NCI-H510A (cell line): Measurements from ENCODE around the gene CYFIP1.
"Not testable (repeated sequence)": the region's sequence is repeated elsewhere in the genome, so short reads cannot be mapped to it uniquely, and the experiment has no call there.

Source experiments
- DNase-seq: peaks from one replicate; lab custom pipeline; 2025; lab: John Stamatoyannopoulos, UW

Gene CYFIP1

GRCh38 chr15:22980189-22981050 lies at the start of gene CYFIP1:
CYFIP1 (minus strand) TSS chr15:22980368; CDS start chr15:22947285, 33,083 bp downstream.
- peak; percentile 52 for DNase-seq

DNA sequence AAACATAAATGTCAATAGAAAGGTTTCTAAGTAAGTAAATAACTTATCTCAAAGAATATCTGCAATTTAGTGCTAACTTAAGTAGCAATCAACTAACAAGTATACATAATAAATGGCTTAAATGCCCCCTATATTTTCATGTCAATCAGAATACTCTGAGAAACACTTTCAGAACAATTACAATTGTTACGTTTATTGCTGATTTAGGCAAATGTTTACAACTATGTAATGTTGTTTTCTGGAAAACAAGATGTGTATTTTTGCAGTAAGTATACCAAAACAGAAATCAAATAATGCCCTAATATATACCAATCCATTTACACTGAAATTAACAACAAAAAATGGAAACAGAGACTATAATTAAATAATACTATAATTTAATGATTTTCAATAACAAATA lies 46.0 kb upstream of the CYFIP1 start:
- DNase-seq = no peak

GRCh38 chr15:23022156-23022555 lies 42.0 kb upstream of the CYFIP1 start:
- no peak for DNase-seq

DNA sequence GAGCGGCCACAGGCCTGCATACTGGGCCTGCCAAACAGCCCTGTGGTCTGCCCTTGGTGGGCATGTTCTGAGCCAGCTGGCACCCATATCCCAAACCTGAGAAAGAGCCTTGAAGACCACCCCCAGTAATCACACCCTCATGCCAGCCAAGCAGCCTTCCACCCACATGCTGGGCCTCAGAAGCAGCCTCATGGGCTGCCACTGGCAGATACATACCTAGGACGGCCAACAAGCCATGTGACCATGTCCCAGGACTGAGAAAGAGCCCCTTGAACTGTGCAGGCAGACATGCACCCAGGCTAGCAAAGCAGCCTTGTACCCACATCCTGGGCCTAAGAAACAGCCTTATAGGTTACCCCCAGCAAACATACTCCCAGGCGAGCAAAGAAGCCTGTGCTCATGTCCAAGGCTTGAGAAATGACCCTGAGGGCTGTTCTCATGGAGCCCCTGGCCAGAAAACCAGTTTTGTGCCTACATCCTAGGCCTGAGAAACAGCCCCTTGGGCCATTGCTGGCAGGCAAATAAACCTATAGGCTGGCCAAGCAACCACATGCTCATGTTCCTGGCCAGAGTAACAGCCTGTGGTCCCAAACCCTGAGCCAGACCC lies 34.3 kb upstream of the CYFIP1 start:
- no peak for DNase-seq

GRCh38 chr15:23013681-23014080 lies 33.5 kb upstream of the CYFIP1 start:
- no peak for DNase-seq

DNA sequence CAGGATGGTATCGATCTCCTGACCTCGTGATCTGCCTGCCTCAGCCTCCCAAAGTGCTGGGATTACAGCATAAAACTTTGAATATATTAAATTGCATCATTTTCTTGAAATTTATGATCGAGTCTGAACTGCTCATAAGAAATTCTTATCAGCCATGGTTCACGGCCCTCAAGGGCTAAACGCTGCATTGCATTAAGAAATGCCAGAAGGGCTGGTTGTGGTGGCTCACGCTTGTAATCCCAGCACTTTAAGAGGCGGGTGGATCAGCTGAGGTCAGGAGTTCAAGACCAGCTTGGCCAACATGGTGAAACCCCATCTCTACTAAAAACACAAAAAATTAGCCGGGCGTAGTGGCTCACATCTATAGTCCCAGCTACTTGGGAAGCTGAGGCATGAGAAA lies 32.4 kb upstream of the CYFIP1 start:
- DNase-seq = not testable (repeated sequence)

DNA sequence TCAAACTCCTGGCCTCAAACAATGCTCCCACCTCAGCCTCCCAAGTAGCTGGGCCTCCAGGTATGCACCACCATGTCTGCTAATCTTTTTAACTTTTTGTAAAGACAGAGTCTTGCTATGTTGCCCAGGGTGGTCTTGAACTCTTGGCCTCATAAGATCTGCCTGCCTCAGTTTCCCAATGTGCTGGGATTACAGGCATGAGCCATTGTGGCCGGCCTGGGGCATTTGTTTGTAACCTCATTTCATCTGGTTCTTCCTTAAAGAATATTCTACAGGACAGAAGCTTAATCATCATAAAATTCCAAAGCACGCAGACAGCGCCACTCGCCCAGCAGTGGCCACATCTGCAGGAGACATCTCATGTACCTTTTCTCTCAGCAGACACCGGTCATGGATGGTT lies 23.6 kb upstream of the CYFIP1 start:
- no peak for DNase-seq

GRCh38 chr15:23002920-23003319 lies 22.8 kb upstream of the CYFIP1 start:
- DNase-seq = no peak

GRCh38 chr15:22995795-22996194 lies 15.6 kb upstream of the CYFIP1 start:
- no peak for DNase-seq

- DNase-seq = no peak
Measured at GRCh38 chr15:22992024-22992326, 11.8 kb upstream of the CYFIP1 start.

DNA sequence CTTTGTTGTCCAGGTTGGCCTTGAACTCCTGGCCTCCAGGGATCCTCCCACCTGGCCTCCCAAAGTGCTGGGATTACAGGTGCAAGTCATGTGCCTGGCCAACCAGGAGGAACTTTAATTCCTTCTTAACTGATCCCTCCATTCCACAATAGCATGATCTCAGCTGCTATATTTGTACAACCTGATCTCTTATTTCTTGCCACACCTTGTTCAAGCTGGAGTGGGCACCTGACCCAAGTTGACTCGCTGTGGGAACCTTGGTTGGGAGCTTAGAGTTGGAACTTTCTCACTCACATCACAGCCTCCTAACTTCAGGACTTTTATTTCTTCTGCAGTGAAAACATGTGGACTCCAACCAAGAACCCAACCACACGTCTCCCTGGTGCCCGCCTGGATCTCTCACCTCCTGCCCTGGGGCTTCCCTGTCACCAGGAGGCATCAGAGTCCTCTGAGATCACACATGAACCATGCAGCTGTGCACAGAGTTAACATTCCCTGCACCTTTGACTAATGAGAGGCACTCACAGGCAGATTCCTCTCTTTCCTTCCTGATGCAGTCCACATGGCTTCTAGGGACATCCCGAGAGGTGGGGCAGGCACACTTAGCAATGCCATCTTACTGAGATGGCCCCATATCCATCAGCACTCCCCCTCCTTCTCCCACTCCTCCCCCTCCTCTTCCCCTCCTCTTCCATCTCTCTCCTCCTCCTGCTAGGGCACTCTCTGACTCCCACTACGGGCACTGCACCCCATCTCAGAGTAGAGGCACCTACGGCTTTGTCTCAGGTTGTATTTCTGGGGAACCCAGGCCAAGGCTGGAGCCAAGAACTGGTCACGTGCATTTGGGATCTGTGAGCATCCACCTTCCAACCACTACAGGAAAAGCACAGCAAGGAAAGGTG lies 9.7 kb upstream of the CYFIP1 start:
- no peak for DNase-seq

DNA sequence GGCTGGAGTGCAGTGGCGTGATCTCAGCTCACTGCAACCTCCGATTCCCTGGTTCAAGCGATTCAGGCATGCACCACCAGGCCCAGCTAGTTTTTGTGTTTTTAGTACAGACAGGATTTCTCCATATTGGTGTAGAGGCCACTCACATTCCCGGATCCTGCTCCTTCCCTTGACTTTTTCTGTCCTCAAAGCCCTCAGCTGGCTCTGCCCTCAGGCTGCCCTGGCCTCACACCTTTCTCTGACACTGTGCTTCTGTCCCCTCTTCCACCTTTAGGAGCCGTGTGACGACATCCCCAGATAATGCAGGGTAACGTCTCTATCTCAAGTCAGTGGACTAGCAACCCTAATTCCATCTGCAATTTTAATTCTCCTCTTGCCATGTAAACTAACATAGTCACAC lies 8.6 kb upstream of the CYFIP1 start:
- no peak for DNase-seq

- DNase-seq = not testable (repeated sequence)
Measured at GRCh38 chr15:22981931-22982330, 1.8 kb upstream of the CYFIP1 start.

GRCh38 chr15:22981051-22981840 lies 1.1 kb upstream of the CYFIP1 start:
- DNase-seq = no peak

GRCh38 chr15:22979238-22980188 lies 655 bp downstream of the CYFIP1 start:
- DNase-seq = no peak

- no peak for DNase-seq
Measured at GRCh38 chr15:22978691-22979237, 1.4 kb downstream of the CYFIP1 start.

DNA sequence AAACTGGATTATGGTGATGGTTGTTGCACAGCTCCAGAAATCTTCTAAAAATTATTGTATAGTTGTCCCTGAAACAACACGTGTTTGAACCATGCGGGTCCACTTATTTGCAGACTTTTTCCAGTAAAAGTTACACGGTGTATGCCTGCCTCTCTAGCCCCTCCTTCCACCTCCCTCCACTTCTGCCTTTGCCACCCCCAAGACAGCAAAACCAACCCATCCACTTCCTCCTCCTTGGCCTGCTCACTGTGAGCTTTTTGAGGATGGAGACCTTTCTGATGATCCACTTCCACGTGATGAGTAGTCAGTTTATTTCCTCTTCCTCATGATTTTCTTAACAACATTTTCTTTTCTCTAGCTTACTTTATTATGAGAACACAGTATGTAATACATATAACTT lies 5.4 kb downstream of the CYFIP1 start:
- DNase-seq = no peak

DNA sequence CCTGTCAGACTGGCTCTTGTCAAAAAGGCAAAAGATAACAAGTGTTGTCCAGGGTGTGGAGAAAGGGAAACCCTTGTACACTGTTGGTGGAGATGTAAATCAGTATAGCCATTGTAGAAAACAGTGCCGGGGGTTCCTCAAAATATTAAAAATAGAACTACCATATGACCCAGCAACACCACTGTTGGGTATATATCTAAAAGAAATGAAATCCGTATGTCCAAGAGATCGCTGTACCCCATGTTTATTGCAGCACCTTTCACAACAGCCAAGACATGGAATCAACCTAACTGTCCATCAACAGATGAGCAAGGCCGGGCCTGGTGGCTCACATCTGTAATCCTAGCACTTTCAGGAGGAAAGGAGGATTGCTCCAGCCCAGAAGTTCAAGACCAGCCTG lies 6.2 kb downstream of the CYFIP1 start:
- DNase-seq = no peak

GRCh38 chr15:22973286-22973685 lies 6.9 kb downstream of the CYFIP1 start:
- DNase-seq = no peak

GRCh38 chr15:22969489-22969888 lies 10.7 kb downstream of the CYFIP1 start:
- DNase-seq = no peak
